MCF 10A (cell line): ENCODE measurements around the gene ZNF2. TPM values are rescaled to one million over a fixed set of nuclear protein-coding genes. Genes with fewer than 3 reads are reported as not detected.

Source experiments
- BruUV-seq: library from RNA; stranded (reverse); fragments of 400-500 nt; replicated peaks from 2 replicates; lab custom pipeline; 2021; lab: Mats Ljungman, UMichigan
- CTCF ChIA-PET: fragments of 300-600 bp; sonication (Branson Sonifier 250); formaldehyde crosslinking; extraction: SDS; loops from one replicate; lab custom pipeline; 2021; ENCODE audit warnings: antibody characterized with exemption, inconsistent platforms; lab: Yijun Ruan, JAX
- POLR2A ChIA-PET: fragments of 300-600, 350-650 bp; sonication (Branson Sonifier 250); formaldehyde crosslinking; extraction: SDS; loops from one replicate; lab custom pipeline; 2020; ENCODE audit warnings: antibody characterized with exemption, inconsistent platforms; lab: Yijun Ruan, JAX
- DNase-seq: peaks from one replicate; pipeline ENCODE4 v3.0.0-alpha.2; 2018; ENCODE audit not compliant: unreplicated experiment
- H3K27ac Mint-ChIP-seq: one replicate; pipeline ENCODE4 v1.8.0; 2022; ENCODE audit warnings: mild to moderate bottlenecking, low read depth, mixed read lengths; ENCODE audit not compliant: unreplicated experiment
- H3K27me3 Mint-ChIP-seq: one replicate; pipeline ENCODE4 v1.8.0; 2022; ENCODE audit warnings: mixed read lengths; ENCODE audit not compliant: insufficient read depth, unreplicated experiment
- H3K36me3 Mint-ChIP-seq: one replicate; pipeline ENCODE4 v1.8.0; 2022; ENCODE audit warnings: mild to moderate bottlenecking, moderate library complexity, mixed read lengths; ENCODE audit not compliant: insufficient read depth, unreplicated experiment
- H3K4me1 Mint-ChIP-seq: one replicate; pipeline ENCODE4 v1.8.0; 2022; ENCODE audit warnings: mixed read lengths; ENCODE audit not compliant: insufficient read depth, unreplicated experiment
- H3K4me3 Mint-ChIP-seq: one replicate; pipeline ENCODE4 v1.8.0; 2022; ENCODE audit warnings: mild to moderate bottlenecking, moderate library complexity, mixed read lengths; ENCODE audit not compliant: unreplicated experiment
- H3K9me3 Mint-ChIP-seq: one replicate; pipeline ENCODE4 v1.8.0; 2022; ENCODE audit warnings: mixed read lengths; ENCODE audit not compliant: unreplicated experiment
- intact Hi-C: fragments of 100-400 bp; cut with micrococcal nuclease; formaldehyde crosslinking; loops from 2 replicates; pipeline ENCODE4 v1.14.1; 2022
- total RNA-seq: library from RNA; stranded (reverse); gene quantifications from 2 replicates; pipeline ENCODE4 v1.2.3, GENCODE V29; 2022
- TF ChIP-seq, protein P1 (sequence below): fragments of 200-600 bp; IDR thresholded peaks from one replicate; pipeline ENCODE4 v1.8.0; 2022; ENCODE audit warnings: antibody characterized with exemption, mild to moderate bottlenecking; ENCODE audit not compliant: unreplicated experiment

Gene ZNF2
- total RNA-seq, 1 experiment from 2014 or later: 4.1 TPM

DNA sequence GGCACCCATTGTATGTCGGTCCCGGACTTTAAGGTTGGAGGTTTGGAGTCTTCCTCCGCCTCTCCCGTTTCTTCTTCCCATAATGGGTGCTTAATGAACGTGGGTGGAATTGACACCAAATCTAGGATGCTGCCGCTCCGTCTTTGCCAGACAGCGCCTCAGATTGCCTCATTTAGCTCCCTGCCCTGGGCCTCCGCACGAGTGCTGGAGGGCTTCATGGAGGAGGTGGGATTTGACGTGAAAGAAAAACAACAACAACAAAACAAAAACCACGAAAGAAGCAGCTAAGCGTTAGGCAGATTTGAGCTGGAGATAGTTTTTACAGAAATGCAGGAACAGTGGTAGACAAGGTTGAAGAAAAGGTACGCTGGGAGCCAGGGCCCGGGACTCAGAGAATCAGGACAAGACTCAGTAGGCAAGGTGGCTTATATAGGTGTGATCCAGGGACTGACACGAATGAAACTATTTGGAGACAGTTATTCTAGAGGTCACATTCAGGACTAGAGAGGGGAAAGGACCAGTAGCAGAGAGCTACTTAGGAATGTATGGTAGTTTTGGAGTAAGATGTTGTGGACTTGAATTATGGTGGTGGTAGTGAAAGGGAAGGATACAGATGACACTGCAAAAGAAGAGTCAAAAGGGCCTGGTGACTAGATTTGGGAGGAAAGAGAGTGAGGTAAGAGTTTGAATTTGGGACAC, 605 bp downstream of the ZNF2 start:
- H3K36me3 Mint-ChIP-seq: no peaks in the 10 kb centered on the region
- peaks cover 21% of the 10 kb centered on the region for H3K4me1 Mint-ChIP-seq
- ChIA-PET POLR2A (interaction anchor here (0.6 to 3.5 kb wide), 6 partner anchors 8 to 236 kb away, joined by 3 to 42 read pairs (median 6); partner anchors contain the start of genes FAHD2A and MRPS5), CTCF (interaction anchor here (0.7 to 2.5 kb wide), 9 partner anchors 19 to 701 kb away, joined by 3 to 20 read pairs (median 3); partner anchors contain the start of genes FAHD2A and MRPS5)
- no peaks in the 10 kb centered on the region for H3K9me3 Mint-ChIP-seq
- intact Hi-C loops: loop anchor here (5.0 kb wide), 1 partner anchor 236 kb away; the partner anchor contains the start of gene FAHD2A
- no peak for DNase-seq
- TF ChIP-seq, protein P1, sequence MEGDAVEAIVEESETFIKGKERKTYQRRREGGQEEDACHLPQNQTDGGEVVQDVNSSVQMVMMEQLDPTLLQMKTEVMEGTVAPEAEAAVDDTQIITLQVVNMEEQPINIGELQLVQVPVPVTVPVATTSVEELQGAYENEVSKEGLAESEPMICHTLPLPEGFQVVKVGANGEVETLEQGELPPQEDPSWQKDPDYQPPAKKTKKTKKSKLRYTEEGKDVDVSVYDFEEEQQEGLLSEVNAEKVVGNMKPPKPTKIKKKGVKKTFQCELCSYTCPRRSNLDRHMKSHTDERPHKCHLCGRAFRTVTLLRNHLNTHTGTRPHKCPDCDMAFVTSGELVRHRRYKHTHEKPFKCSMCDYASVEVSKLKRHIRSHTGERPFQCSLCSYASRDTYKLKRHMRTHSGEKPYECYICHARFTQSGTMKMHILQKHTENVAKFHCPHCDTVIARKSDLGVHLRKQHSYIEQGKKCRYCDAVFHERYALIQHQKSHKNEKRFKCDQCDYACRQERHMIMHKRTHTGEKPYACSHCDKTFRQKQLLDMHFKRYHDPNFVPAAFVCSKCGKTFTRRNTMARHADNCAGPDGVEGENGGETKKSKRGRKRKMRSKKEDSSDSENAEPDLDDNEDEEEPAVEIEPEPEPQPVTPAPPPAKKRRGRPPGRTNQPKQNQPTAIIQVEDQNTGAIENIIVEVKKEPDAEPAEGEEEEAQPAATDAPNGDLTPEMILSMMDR: no peak
- peak overlapping the region; percentile 100 for H3K4me3 Mint-ChIP-seq
- peak overlapping the region; percentile 98 for H3K27ac Mint-ChIP-seq
- H3K27me3 Mint-ChIP-seq: no peaks in the 10 kb centered on the region
- BruUV-seq: TSS peak; percentile 68

DNA sequence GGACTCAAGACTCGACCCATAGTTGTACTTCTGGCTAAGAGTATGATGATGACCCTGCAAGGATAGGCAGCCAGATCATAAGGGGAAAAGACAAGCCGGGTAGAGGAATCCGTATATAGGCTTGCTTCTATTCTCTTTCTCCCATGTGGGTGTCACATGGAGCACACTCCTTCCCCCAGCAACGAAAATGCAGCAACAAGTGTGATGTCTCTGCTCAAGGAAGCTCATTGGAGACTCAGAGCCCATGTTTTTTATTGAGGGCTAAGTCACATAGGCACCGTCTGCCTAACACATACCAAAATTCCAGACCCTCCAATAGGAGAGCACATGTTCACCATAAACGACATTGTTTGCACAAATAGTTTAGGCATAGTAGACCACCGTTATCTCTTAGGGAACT, 6.3 kb downstream of the ZNF2 start:
- DNase-seq: no peak
- ChIA-PET POLR2A (no interaction called here), CTCF (no interaction called here)
- H3K9me3 Mint-ChIP-seq: no peaks in the 10 kb centered on the region
- BruUV-seq: no TSS peak
- no peaks in the 10 kb centered on the region for H3K36me3 Mint-ChIP-seq
- intact Hi-C loops: no loop called here
- no peaks in the 10 kb centered on the region for H3K4me1 Mint-ChIP-seq
- TF ChIP-seq, protein P1: no peak
- H3K27me3 Mint-ChIP-seq: no peaks in the 10 kb centered on the region
- no peak overlapping the region for H3K27ac Mint-ChIP-seq
- no peak overlapping the region for H3K4me3 Mint-ChIP-seq

- no peak for DNase-seq
- Mint-ChIP-seq H3K4me3 (no peak overlapping the region), H3K4me1 (no peaks in the 10 kb centered on the region), H3K27me3 (no peaks in the 10 kb centered on the region), H3K36me3 (peaks cover 6% of the 10 kb centered on the region), H3K9me3 (no peaks in the 10 kb centered on the region), H3K27ac (no peak overlapping the region)
- TF ChIP-seq, protein P1: no peak
- POLR2A ChIA-PET: interaction anchor here (1.3 kb wide), 2 partner anchors 8 to 12 kb away, joined by 3 to 4 read pairs; no protein-coding TSS in a partner anchor
- intact Hi-C loops: no loop called here
- no TSS peak for BruUV-seq
- CTCF ChIA-PET: interaction anchor here (0.6 to 1.4 kb wide), 2 partner anchors 12 to 112 kb away, joined by 3 to 4 read pairs; no protein-coding TSS in a partner anchor
Measured at GRCh38 chr2:95174031-95174542, 8.5 kb downstream of the ZNF2 start.

DNA sequence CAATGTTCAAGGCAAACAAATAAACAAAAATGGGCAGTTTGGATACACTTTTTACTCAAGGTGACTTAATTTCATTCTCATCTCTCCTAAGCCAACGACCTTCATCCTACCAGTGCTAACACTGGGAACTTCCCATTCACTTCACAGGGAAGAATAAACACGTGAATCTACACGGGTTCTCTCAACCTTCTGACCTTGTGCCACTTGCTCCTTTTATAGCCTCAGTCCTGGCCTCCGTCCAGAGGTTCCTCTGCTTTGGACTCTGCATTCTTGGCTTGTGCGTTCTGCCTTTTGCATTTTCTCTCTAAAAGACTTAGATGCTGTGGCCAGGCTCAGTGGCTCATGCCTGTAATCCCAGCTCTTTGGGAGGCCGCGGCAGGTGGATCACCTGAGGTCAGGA, 13.8 kb downstream of the ZNF2 start:
- ChIA-PET CTCF (interaction anchor here (1.4 kb wide), 1 partner anchor 11 kb away, joined by 3 read pairs; no protein-coding TSS in a partner anchor), POLR2A (no interaction called here)
- peaks cover 38% of the 10 kb centered on the region for H3K36me3 Mint-ChIP-seq
- TF ChIP-seq, protein P1: no peak
- H3K27me3 Mint-ChIP-seq: no peaks in the 10 kb centered on the region
- H3K9me3 Mint-ChIP-seq: peaks cover 12% of the 10 kb centered on the region
- intact Hi-C loops: no loop called here
- H3K4me1 Mint-ChIP-seq: no peaks in the 10 kb centered on the region
- no peak overlapping the region for H3K4me3 Mint-ChIP-seq
- no peak for DNase-seq
- no TSS peak for BruUV-seq
- H3K27ac Mint-ChIP-seq: no peak overlapping the region
